Measurements from ENCODE around the gene RASA3. TPM values are rescaled to one million over a fixed set of nuclear protein-coding genes. Genes with fewer than 3 reads are reported as not detected.
A peak's percentile ranks its signal among the peaks of the same experiment; 100 is the strongest.

RASA3 gene
- total RNA-seq, 1 donor from 2014 or later = 23.7 TPM

GRCh38 chr13:113967729-113968462, 164.5 kb downstream of the RASA3 start:
- DNase-seq = no peak

- no peak for DNase-seq
These were observed 165.2 kb downstream of the RASA3 start for GRCh38 chr13:113967206-113967720.

- DNase-seq = no peak
These were observed 166.2 kb downstream of the RASA3 start for GRCh38 chr13:113965968-113966884.

GRCh38 chr13:113965383-113965874, 167.0 kb downstream of the RASA3 start:
- no peak for DNase-seq

GRCh38 chr13:113964251-113964995, 168.0 kb downstream of the RASA3 start:
- DNase-seq = no peak

- DNase-seq = no peak
These were observed 169.0 kb downstream of the RASA3 start for GRCh38 chr13:113963376-113963775.

GRCh38 chr13:113962975-113963374, 169.4 kb downstream of the RASA3 start:
- DNase-seq = no peak

- DNase-seq = no peak
These were observed 170.0 kb downstream of the RASA3 start for GRCh38 chr13:113962386-113962785.

GRCh38 chr13:113960276-113960948, 172.0 kb downstream of the RASA3 start:
- DNase-seq = no peak

GRCh38 chr13:113959198-113959597, 173.2 kb downstream of the RASA3 start:
- no peak for DNase-seq

GRCh38 chr13:113958373-113958772, 174.1 kb downstream of the RASA3 start:
- no peak for DNase-seq

GRCh38 chr13:113956571-113956970, 175.9 kb downstream of the RASA3 start:
- DNase-seq = no peak

- no peak for DNase-seq
These were observed 176.7 kb downstream of the RASA3 start for GRCh38 chr13:113955691-113956090.

- DNase-seq = no peak
These were observed 177.2 kb downstream of the RASA3 start for GRCh38 chr13:113955235-113955634.

- DNase-seq = no peak
These were observed 178.2 kb downstream of the RASA3 start for GRCh38 chr13:113954046-113954835.

- DNase-seq = no peak
These were observed 178.9 kb downstream of the RASA3 start for GRCh38 chr13:113953561-113953960.

- no peak for DNase-seq
These were observed 179.4 kb downstream of the RASA3 start for GRCh38 chr13:113952983-113953520.

- DNase-seq = no peak
These were observed 180.1 kb downstream of the RASA3 start for GRCh38 chr13:113952151-113952982.

GRCh38 chr13:113951246-113951999, 181.0 kb downstream of the RASA3 start:
- peak; percentile 80 for DNase-seq

Measured in tongue (tissue), 2 donors.